HG03060 (cell line): ENCODE measurements around the gene AUNIP.

Source experiments
- ATAC-seq: cut with Tn5 transposase; IDR thresholded peaks from one replicate; pipeline ENCODE4 v1.9.1; 2021; ENCODE audit warnings: low read depth, moderate number of reproducible peaks; ENCODE audit not compliant: unreplicated experiment

The AUNIP gene

GRCh38 chr1:25832336-25833037 is 26.8 kb downstream of the AUNIP start:
- ATAC-seq: no peak

GRCh38 chr1:25831569-25832196 is 27.6 kb downstream of the AUNIP start:
- no peak for ATAC-seq

GRCh38 chr1:25829046-25829445 is 30.2 kb downstream of the AUNIP start:
- ATAC-seq: no peak

GRCh38 chr1:25828491-25828890 is 30.8 kb downstream of the AUNIP start:
- ATAC-seq: no peak

- ATAC-seq: no peak
Measured at GRCh38 chr1:25826571-25826970, 32.7 kb downstream of the AUNIP start.

GRCh38 chr1:25825605-25826004 is 33.7 kb downstream of the AUNIP start:
- ATAC-seq: no peak

GRCh38 chr1:25821630-25822091 is 37.6 kb downstream of the AUNIP start:
- no peak for ATAC-seq

GRCh38 chr1:25821112-25821476 is 38.2 kb downstream of the AUNIP start:
- no peak for ATAC-seq

- peak; percentile 47 for ATAC-seq
Measured at GRCh38 chr1:25820247-25821111, 38.8 kb downstream of the AUNIP start.

- ATAC-seq: peak; percentile 52
Measured at GRCh38 chr1:25819491-25820246, 39.6 kb downstream of the AUNIP start, which contains the start of gene MTFR1L. MTFR1L (plus strand) TSS chr1:25819954; CDS start chr1:25823105, 3,151 bp downstream.

GRCh38 chr1:25818569-25818968 is 40.7 kb downstream of the AUNIP start:
- no peak for ATAC-seq

- ATAC-seq: no peak
Measured at GRCh38 chr1:25817840-25818501, 41.3 kb downstream of the AUNIP start.

GRCh38 chr1:25816112-25816718 is 43.0 kb downstream of the AUNIP start:
- ATAC-seq: no peak

- ATAC-seq: no peak
Measured at GRCh38 chr1:25815208-25816111, 43.8 kb downstream of the AUNIP start.

GRCh38 chr1:25814549-25815087 is 44.6 kb downstream of the AUNIP start:
- no peak for ATAC-seq

GRCh38 chr1:25813734-25814471 is 45.4 kb downstream of the AUNIP start:
- ATAC-seq: no peak

- no peak for ATAC-seq
Measured at GRCh38 chr1:25813071-25813733, 46.1 kb downstream of the AUNIP start.
